ENCODE results near the gene DSCAML1. TPM values are rescaled to one million over a fixed set of nuclear protein-coding genes. Genes with fewer than 3 reads are reported as not detected.

DSCAML1 gene
- total and polyA plus RNA-seq, 3 donors from 2014 or later: 1.6 to 6.1 (median 3.0) TPM

DNA sequence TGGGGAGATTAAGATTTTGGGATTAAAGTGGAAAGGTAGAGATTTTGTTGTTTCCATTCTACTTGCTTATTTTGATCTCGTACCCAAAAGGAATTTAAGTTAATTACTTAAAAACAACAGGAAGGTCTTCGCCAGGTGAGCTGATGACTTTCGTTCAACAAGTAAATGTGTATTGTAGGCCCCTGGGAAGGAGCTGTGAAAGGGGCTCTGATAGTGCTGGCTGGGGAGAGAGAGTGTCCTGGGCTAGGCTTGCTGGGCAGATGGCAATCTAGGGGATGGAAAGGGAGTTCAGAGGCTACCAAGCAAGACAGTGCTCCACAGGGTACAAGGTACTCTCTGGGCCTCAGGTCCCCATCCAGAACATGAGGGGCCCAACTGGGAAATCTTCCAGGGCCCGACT lies 279.9 kb downstream of the DSCAML1 start:
- no peaks in the 10 kb centered on the region for H3K36me3 ChIP-seq (ENCODE audit: low read depth, missing control alignments)
- WGBS, 2 donors: 87 to 90% methylated on average over 4 of the region's 4 CpGs
- intact Hi-C loops (cut with DNase I; ENCODE audit: low total_unique reads): no loop called here
- TF ChIP-seq, protein P1, sequence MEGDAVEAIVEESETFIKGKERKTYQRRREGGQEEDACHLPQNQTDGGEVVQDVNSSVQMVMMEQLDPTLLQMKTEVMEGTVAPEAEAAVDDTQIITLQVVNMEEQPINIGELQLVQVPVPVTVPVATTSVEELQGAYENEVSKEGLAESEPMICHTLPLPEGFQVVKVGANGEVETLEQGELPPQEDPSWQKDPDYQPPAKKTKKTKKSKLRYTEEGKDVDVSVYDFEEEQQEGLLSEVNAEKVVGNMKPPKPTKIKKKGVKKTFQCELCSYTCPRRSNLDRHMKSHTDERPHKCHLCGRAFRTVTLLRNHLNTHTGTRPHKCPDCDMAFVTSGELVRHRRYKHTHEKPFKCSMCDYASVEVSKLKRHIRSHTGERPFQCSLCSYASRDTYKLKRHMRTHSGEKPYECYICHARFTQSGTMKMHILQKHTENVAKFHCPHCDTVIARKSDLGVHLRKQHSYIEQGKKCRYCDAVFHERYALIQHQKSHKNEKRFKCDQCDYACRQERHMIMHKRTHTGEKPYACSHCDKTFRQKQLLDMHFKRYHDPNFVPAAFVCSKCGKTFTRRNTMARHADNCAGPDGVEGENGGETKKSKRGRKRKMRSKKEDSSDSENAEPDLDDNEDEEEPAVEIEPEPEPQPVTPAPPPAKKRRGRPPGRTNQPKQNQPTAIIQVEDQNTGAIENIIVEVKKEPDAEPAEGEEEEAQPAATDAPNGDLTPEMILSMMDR (IDR thresholded peaks at IDR 0.05): no peak
- no peak for TF ChIP-seq POLR2A (IDR thresholded peaks at IDR 0.05)
- H3K9me3 ChIP-seq: no peaks in the 10 kb centered on the region
- no peak for DNase-seq
- peaks cover 9% of the 10 kb centered on the region for H3K4me1 ChIP-seq
- H3K27me3 ChIP-seq: no peaks in the 10 kb centered on the region
- H3K4me3 ChIP-seq: no peak overlapping the region
- H3K27ac ChIP-seq: no peak overlapping the region

DNA sequence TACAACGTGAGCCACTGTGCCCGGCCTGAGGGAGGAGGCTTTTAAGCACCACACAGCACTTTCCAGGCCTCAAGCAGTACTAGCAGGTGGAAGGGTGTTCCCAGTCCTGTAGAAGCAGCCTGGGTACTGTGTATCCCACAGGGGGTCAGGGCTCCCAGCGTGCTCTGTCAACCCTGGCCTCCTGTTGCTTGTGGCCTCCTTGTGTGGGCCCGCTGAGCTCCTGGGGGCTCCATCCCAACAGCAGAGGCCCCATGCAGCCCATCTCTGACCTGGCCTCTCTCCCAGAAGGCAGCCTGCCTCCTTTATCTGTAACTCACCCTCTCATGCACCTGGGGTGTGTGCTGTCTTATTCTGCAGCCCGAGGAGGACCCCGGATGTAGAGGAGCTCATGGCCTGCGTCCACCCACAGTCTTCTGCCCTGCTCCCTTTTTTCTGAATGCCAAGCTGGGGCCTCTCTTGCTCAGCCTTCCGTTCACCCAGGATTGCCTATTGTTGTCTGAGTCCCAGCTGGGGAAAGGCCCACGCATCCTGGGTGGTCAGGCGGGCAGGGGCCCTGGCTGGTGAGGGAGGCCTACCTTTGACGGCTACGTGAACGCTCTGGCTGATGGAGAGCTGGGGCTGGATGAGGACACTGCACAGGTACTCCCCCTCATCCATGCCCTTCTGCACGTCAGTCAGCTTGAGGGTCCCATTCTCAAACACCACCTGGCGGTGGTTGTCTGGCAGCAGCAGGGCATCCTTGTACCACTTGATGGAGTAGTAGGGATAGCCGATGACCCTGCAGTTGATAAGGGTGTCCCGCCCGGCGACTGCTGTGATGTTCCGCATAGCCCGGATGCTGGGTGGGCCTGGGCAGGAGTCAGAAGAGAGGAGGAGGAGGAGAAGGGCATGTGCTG lies 280.9 kb downstream of the DSCAML1 start:
- Histone ChIP-seq H3K27me3 (no peaks in the 10 kb centered on the region), H3K4me1 (peaks cover 12% of the 10 kb centered on the region), H3K36me3 (ENCODE audit: low read depth, missing control alignments) (no peaks in the 10 kb centered on the region), H3K4me3 (no peak overlapping the region), H3K9me3 (no peaks in the 10 kb centered on the region), H3K27ac (no peak overlapping the region)
- TF ChIP-seq POLR2A (IDR thresholded peaks at IDR 0.05): no peak
- TF ChIP-seq, protein P1 (IDR thresholded peaks at IDR 0.05): no peak
- intact Hi-C loops (cut with DNase I; ENCODE audit: low total_unique reads): no loop called here
- no peak for DNase-seq
- WGBS, 2 donors: 86 to 94% methylated on average over 8 to 21 of the region's 21 CpGs

DNA sequence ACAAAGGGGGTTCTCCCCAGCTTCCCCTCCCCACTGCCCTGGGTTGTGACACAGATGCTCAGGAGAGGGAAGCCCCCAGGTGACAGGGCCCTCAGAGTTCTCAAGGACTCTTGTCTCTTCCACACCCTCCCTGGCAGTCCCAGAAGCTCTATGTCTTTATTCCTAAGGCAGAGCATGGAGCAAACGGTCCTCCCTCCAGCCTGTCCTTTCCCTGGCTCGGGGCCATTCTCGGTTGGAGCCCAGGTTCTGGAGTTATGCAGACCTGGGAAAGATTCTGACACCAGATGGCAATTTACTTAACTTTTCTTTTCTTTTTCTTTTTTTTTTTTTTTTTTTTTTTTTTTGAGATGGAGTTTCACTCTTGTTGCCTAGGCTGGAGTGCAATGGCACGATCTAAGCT lies 282.8 kb downstream of the DSCAML1 start:
- no peak overlapping the region for H3K4me3 ChIP-seq
- TF ChIP-seq POLR2A (IDR thresholded peaks at IDR 0.05): no peak
- TF ChIP-seq, protein P1 (IDR thresholded peaks at IDR 0.05): no peak
- intact Hi-C loops (cut with DNase I; ENCODE audit: low total_unique reads): no loop called here
- H3K27ac ChIP-seq: no peak overlapping the region
- 87 to 92% methylated on average over 4 of the region's 4 CpGs for WGBS, 2 donors
- DNase-seq: no peak
- H3K4me1 ChIP-seq: peaks cover 9% of the 10 kb centered on the region
- no peaks in the 10 kb centered on the region for H3K36me3 ChIP-seq (ENCODE audit: low read depth, missing control alignments)
- H3K27me3 ChIP-seq: no peaks in the 10 kb centered on the region
- no peaks in the 10 kb centered on the region for H3K9me3 ChIP-seq

DNA sequence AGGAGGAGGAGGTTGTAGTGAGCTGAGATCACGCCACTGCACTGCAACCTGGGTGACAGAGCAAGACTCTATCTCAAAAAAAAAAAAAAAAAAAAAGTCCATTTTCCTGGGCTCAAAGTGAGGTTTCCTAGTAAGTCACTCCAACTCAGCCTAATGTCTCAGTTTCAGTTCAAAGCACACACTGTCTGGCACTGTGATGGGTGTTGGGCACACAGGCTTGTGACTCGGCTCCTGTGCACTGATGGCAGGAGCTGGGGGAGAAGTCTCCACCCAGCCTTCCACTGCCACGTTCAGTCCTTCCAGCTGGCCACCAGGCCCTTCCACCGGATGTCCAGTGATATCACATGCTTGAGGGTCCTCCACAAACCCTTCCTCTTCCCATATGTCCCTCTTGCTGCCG lies 283.4 kb downstream of the DSCAML1 start:
- intact Hi-C loops (cut with DNase I; ENCODE audit: low total_unique reads): no loop called here
- Histone ChIP-seq H3K4me3 (no peak overlapping the region), H3K27me3 (no peaks in the 10 kb centered on the region), H3K4me1 (peaks cover 3% of the 10 kb centered on the region), H3K9me3 (no peaks in the 10 kb centered on the region), H3K27ac (no peak overlapping the region), H3K36me3 (ENCODE audit: low read depth, missing control alignments) (no peaks in the 10 kb centered on the region)
- TF ChIP-seq POLR2A (IDR thresholded peaks at IDR 0.05): no peak
- TF ChIP-seq, protein P1 (IDR thresholded peaks at IDR 0.05): no peak
- 67 to 73% methylated on average over 5 of the region's 5 CpGs for WGBS, 2 donors
- no peak for DNase-seq

Measured in testis (tissue), 3 donors.